HepG2 (cell line): Measurements from ENCODE around the gene TACC3. TPM values are rescaled to one million over a fixed set of nuclear protein-coding genes. Genes with fewer than 3 reads are reported as not detected.
A peak's percentile ranks its signal among the peaks of the same experiment; 100 is the strongest.

Experiments used
- HMGXB4 ChIP-seq, 2 experiments: sonication (generic) in 1 of 2; formaldehyde crosslinking in 1 of 2; IDR thresholded peaks; 2 replicates each; pipeline versions ENCODE4 v1.4.0 to v1.6.1; 2018 to 2020; ENCODE audit warnings: missing genetic modification reagents in 2 of 2, borderline replicate concordance in 1 of 2, low read depth in 1 of 2, mild to moderate bottlenecking in 1 of 2, missing biosample characterization in 1 of 2
- MBD4 ChIP-seq: IDR thresholded peaks from 2 replicates; pipeline ENCODE4 v1.6.1; 2012; ENCODE audit warnings: low read length, inconsistent platforms, borderline replicate concordance
- MED13 ChIP-seq: sonication (generic); formaldehyde crosslinking; IDR thresholded peaks from 2 replicates; pipeline ENCODE4 v1.5.0; 2020; ENCODE audit warnings: missing genetic modification reagents
- MTF2 ChIP-seq: sonication (generic); formaldehyde crosslinking; IDR thresholded peaks from 2 replicates; pipeline ENCODE4 v1.5.0; 2020; ENCODE audit warnings: missing genetic modification reagents, borderline replicate concordance
- NFKBIZ ChIP-seq: IDR thresholded peaks from 2 replicates; pipeline ENCODE4 v1.6.1; 2018; ENCODE audit warnings: missing genetic modification reagents, missing compliant biosample characterization
- NRL ChIP-seq: sonication (generic); formaldehyde crosslinking; IDR thresholded peaks from 2 replicates; pipeline ENCODE4 v1.5.0; 2020; ENCODE audit warnings: missing genetic modification reagents, mild to moderate bottlenecking, moderate library complexity, borderline replicate concordance
- PAF1 ChIP-seq: IDR thresholded peaks from 2 replicates; pipeline ENCODE4 v1.6.1; 2016; ENCODE audit warnings: missing genetic modification reagents, missing compliant biosample characterization
- REXO4 ChIP-seq: sonication (generic); formaldehyde crosslinking; IDR thresholded peaks from 2 replicates; pipeline ENCODE4 v1.8.0; 2022; ENCODE audit warnings: missing genetic modification reagents, mild to moderate bottlenecking, borderline replicate concordance
- ZEB1 ChIP-seq: IDR thresholded peaks from 2 replicates; pipeline ENCODE4 v1.6.1; 2012; ENCODE audit warnings: mild to moderate bottlenecking, low read depth, inconsistent platforms; ENCODE audit not compliant: insufficient replicate concordance
- ZMYM2 ChIP-seq: sonication (generic); formaldehyde crosslinking; IDR thresholded peaks from 2 replicates; pipeline ENCODE4 v1.8.0; 2022; ENCODE audit warnings: mild to moderate bottlenecking, missing genetic modification reagents
- ZNF24 ChIP-seq: fragments of 450-650 bp; IDR thresholded peaks from 2 replicates; pipeline ENCODE4 v1.6.1; 2017; ENCODE audit warnings: antibody characterized with exemption, mild to moderate bottlenecking
- ZNF713 ChIP-seq: sonication (generic); formaldehyde crosslinking; IDR thresholded peaks from 2 replicates; pipeline ENCODE4 v1.4.0; 2020; ENCODE audit warnings: mild to moderate bottlenecking, missing genetic modification reagents
- polyA plus RNA-seq, 8 experiments: library from polyadenylated mRNA; depleted of rRNA in 3 of 8; stranded (reverse) in 7 of 8; unstranded in 1 of 8; fragments of >200 nt; fragmentation: Illumina TruSeq in 4 of 8; extraction: Trizol in 4 of 8; gene quantifications; 2 replicates each; pipeline versions ENCODE4 v1.2.1 to v1.2.3, GENCODE V29; 2011 to 2016; ENCODE audit warnings: low read depth in 4 of 8, missing spikeins in 1 of 8, mixed read lengths in 1 of 8; ENCODE audit not compliant: insufficient read depth in 1 of 8
- total RNA-seq, 5 experiments: library from RNA; depleted of rRNA; stranded (reverse); fragments of >200 nt; fragmentation: Illumina TruSeq; extraction: Trizol; gene quantifications; 2 replicates each; pipeline ENCODE4 v1.2.3, GENCODE V29; 2016; ENCODE audit warnings: low read depth in 1 of 5
- TF ChIP-seq, protein P1 (sequence below): sonication (generic); formaldehyde crosslinking; IDR thresholded peaks from 2 replicates; pipeline ENCODE4 v1.5.1; 2020; ENCODE audit warnings: missing genetic modification reagents, mild to moderate bottlenecking, borderline replicate concordance
- TF ChIP-seq, protein P2 (sequence below): sonication (generic); formaldehyde crosslinking; IDR thresholded peaks from 2 replicates; pipeline ENCODE4 v1.8.1; 2022; ENCODE audit warnings: mild to moderate bottlenecking, missing genetic modification reagents
- TF ChIP-seq, protein P3 (sequence below): sonication (generic); formaldehyde crosslinking; IDR thresholded peaks from 2 replicates; pipeline ENCODE4 v1.5.1; 2020; ENCODE audit warnings: mild to moderate bottlenecking, missing genetic modification reagents, moderate library complexity
- TF ChIP-seq, protein P4 (sequence below): sonication (generic); formaldehyde crosslinking; IDR thresholded peaks from 2 replicates; pipeline ENCODE4 v1.4.0; 2020; ENCODE audit warnings: low read depth, mild to moderate bottlenecking, missing genetic modification reagents
- TF ChIP-seq, protein P5 (sequence below): fragments of 450-650 bp; IDR thresholded peaks from 2 replicates; pipeline ENCODE4 v1.6.1; 2017
- TF ChIP-seq, protein P6 (sequence below): IDR thresholded peaks from 2 replicates; pipeline ENCODE4 v1.6.1; 2016; ENCODE audit warnings: low read depth, control low read depth

Gene TACC3
- total and polyA plus RNA-seq, 2 of the 13 experiments (the other 11 are each of a cell fraction or from before 2014, with no cell fraction given), result 20.3 to 21.2 TPM

DNA sequence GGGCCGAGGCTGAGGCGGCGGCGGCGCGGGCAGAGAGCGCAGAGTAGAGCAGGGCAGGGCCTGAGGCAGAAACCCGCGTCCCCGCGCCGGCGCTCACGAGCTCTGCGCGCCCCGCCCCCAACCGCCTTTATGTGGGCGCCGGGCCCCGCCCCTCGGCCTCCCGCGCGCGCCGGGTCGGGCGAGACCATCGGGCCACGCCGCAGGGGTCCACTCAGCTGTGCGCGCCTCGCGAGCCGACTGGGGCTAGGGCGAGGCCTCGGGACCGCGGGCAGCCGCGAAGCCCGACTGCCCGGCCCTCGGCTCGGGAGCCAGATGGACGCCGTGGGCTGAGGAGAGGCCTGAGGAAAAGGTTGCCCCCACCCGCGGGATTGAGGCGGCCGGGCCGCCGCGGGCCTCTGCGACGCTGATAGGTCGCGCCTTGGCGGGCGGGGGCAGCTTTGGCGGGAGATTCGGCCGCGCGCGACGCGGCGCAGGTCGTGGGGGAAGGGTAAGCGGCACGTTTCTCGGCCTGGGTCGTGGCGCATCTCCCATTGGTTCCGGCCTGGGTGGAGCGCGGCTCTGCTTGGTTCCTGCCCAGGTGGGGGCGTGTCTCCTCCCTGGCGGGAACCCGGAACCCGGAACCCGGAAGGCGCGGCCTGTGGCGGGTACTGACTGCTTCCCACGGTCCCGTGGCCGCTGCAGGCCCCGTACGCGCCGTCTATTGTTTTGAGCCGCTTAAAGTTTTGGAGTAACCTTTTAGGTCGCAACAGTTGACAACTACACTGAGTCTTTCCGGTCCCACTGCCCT lies 8.9 kb upstream of the TACC3 start, which contains the start of gene SLBP (continued):
- TF ChIP-seq, protein P1, sequence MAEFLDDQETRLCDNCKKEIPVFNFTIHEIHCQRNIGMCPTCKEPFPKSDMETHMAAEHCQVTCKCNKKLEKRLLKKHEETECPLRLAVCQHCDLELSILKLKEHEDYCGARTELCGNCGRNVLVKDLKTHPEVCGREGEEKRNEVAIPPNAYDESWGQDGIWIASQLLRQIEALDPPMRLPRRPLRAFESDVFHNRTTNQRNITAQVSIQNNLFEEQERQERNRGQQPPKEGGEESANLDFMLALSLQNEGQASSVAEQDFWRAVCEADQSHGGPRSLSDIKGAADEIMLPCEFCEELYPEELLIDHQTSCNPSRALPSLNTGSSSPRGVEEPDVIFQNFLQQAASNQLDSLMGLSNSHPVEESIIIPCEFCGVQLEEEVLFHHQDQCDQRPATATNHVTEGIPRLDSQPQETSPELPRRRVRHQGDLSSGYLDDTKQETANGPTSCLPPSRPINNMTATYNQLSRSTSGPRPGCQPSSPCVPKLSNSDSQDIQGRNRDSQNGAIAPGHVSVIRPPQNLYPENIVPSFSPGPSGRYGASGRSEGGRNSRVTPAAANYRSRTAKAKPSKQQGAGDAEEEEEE (CRISPR knock-in tag), result no peak
- TF ChIP-seq MBD4 (no peak), HMGXB4 (CRISPR knock-in tag; IDR thresholded peaks at IDR 0.05; ENCODE audit: borderline replicate concordance in 1 of 2, low read depth in 1 of 2) (peak; percentile 78 to 83), NFKBIZ (CRISPR knock-in tag) (peak; percentile 92), ZMYM2 (CRISPR knock-in tag) (peak; percentile 91), MED13 (CRISPR knock-in tag) (peak; percentile 97), ZNF713 (CRISPR knock-in tag) (no peak), NRL (peak; percentile 96), REXO4 (CRISPR knock-in tag) (peak; percentile 94), MTF2 (no peak), ZEB1 (peak; percentile 47), PAF1 (CRISPR knock-in tag) (no peak), ZNF24 (0 out of 2 replicates have a peak, but pooled peaks have one; percentile 17)
- TF ChIP-seq, protein P2, sequence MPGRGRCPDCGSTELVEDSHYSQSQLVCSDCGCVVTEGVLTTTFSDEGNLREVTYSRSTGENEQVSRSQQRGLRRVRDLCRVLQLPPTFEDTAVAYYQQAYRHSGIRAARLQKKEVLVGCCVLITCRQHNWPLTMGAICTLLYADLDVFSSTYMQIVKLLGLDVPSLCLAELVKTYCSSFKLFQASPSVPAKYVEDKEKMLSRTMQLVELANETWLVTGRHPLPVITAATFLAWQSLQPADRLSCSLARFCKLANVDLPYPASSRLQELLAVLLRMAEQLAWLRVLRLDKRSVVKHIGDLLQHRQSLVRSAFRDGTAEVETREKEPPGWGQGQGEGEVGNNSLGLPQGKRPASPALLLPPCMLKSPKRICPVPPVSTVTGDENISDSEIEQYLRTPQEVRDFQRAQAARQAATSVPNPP (CRISPR knock-in tag), result peak; percentile 98
- TF ChIP-seq, protein P3, sequence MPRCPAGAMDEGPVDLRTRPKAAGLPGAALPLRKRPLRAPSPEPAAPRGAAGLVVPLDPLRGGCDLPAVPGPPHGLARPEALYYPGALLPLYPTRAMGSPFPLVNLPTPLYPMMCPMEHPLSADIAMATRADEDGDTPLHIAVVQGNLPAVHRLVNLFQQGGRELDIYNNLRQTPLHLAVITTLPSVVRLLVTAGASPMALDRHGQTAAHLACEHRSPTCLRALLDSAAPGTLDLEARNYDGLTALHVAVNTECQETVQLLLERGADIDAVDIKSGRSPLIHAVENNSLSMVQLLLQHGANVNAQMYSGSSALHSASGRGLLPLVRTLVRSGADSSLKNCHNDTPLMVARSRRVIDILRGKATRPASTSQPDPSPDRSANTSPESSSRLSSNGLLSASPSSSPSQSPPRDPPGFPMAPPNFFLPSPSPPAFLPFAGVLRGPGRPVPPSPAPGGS (CRISPR knock-in tag), result peak; percentile 93; the same call in 1 of the 2 replicates
- TF ChIP-seq, protein P4, sequence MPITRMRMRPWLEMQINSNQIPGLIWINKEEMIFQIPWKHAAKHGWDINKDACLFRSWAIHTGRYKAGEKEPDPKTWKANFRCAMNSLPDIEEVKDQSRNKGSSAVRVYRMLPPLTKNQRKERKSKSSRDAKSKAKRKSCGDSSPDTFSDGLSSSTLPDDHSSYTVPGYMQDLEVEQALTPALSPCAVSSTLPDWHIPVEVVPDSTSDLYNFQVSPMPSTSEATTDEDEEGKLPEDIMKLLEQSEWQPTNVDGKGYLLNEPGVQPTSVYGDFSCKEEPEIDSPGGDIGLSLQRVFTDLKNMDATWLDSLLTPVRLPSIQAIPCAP, result peak; percentile 95
- TF ChIP-seq, protein P5, sequence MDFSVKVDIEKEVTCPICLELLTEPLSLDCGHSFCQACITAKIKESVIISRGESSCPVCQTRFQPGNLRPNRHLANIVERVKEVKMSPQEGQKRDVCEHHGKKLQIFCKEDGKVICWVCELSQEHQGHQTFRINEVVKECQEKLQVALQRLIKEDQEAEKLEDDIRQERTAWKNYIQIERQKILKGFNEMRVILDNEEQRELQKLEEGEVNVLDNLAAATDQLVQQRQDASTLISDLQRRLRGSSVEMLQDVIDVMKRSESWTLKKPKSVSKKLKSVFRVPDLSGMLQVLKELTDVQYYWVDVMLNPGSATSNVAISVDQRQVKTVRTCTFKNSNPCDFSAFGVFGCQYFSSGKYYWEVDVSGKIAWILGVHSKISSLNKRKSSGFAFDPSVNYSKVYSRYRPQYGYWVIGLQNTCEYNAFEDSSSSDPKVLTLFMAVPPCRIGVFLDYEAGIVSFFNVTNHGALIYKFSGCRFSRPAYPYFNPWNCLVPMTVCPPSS, result no peak
- TF ChIP-seq, protein P6, sequence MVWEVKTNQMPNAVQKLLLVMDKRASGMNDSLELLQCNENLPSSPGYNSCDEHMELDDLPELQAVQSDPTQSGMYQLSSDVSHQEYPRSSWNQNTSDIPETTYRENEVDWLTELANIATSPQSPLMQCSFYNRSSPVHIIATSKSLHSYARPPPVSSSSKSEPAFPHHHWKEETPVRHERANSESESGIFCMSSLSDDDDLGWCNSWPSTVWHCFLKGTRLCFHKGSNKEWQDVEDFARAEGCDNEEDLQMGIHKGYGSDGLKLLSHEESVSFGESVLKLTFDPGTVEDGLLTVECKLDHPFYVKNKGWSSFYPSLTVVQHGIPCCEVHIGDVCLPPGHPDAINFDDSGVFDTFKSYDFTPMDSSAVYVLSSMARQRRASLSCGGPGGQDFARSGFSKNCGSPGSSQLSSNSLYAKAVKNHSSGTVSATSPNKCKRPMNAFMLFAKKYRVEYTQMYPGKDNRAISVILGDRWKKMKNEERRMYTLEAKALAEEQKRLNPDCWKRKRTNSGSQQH, result 0 out of 2 replicates have a peak, but pooled peaks have one; percentile 9
